Breast epithelium (tissue), 3 donors: ENCODE measurements around the gene MORN1.

Source experiments
- CTCF ChIP-seq, 3 donors: fragments of 450-650 bp; IDR thresholded peaks; one replicate each; pipeline ENCODE4 v1.5.1; 2016 to 2017; ENCODE audit warnings: antibody characterized with exemption in 3 of 3, mild to moderate bottlenecking in 3 of 3, moderate library complexity in 3 of 3
- POLR2A ChIP-seq: fragments of 450-650 bp; IDR thresholded peaks from one replicate; pipeline ENCODE4 v1.6.1; 2016; ENCODE audit warnings: antibody characterized with exemption, mild to moderate bottlenecking, moderate library complexity

GRCh38 chr1:2438038-2438437, 46.7 kb upstream of the MORN1 start:
- TF ChIP-seq CTCF (IDR thresholded peaks at IDR 0.05) (no peak), POLR2A (no peak)
